Ovary (tissue), 3 donors: ENCODE measurements around the gene FANCC.

Source experiments
- CTCF ChIP-seq, 3 donors: fragments of 450-650 bp in 2 of 3; fragments of 200-600 bp in 1 of 3; IDR thresholded peaks; one replicate each; pipeline versions ENCODE4 v1.5.1 to v1.8.0; 2016 to 2022; ENCODE audit warnings: antibody characterized with exemption in 3 of 3, mild to moderate bottlenecking in 1 of 3
- EP300 ChIP-seq: sonication (generic); formaldehyde crosslinking; IDR thresholded peaks from one replicate; pipeline ENCODE4 v1.6.1; 2017; ENCODE audit warnings: antibody characterized with exemption
- donor health status: DM: no; HTN: no; CAD: no.

GRCh38 chr9:95265960-95266359, 51.5 kb downstream of the FANCC start:
- TF ChIP-seq CTCF (IDR thresholded peaks at IDR 0.05) (no peak), EP300 (no peak)
